Muscle of arm (tissue), 14 donors: Measurements from ENCODE around the gene CRIP3. TPM values are rescaled to one million over a fixed set of nuclear protein-coding genes. Genes with fewer than 3 reads are reported as not detected.
A peak's percentile ranks its signal among the peaks of the same experiment; 100 is the strongest.
"Not testable (repeated sequence)": the region's sequence is repeated elsewhere in the genome, so short reads cannot be mapped to it uniquely, and the experiment has no call there.

Source experiments
- DNase-seq: peaks from one replicate; pipeline ENCODE4 v3.0.0-alpha.2; 2013
- long read RNA-seq, 11 donors: transcript quantifications; one replicate each; lab custom pipeline, GENCODE V29; 2026
- polyA plus RNA-seq, 12 donors: library from polyadenylated mRNA; unstranded; fragments of 120-200 nt; gene quantifications; one replicate each; pipeline ENCODE4 v1.2.1, GENCODE V29; 2013; ENCODE audit not compliant: insufficient read length in 12 of 12

CRIP3 gene, protein sequence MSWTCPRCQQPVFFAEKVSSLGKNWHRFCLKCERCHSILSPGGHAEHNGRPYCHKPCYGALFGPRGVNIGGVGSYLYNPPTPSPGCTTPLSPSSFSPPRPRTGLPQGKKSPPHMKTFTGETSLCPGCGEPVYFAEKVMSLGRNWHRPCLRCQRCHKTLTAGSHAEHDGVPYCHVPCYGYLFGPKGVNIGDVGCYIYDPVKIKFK
- 1 to 10 TPM in 7 of 12 donors, under 1 TPM in 3, not detected in 2; 0.49 to 2.8 (median 1.2) TPM for polyA plus RNA-seq
- long read RNA-seq, donor 1, result 0 reads
- long read RNA-seq, donor 2, result 0 reads
- long read RNA-seq, donor 3, partial matches to known transcripts, result 0 of 1 reads
- long read RNA-seq, donor 3, other reads (novel, unspliced or antisense), result 0 of 1 reads
- long read RNA-seq, donor 4, result 0 reads
- long read RNA-seq, donor 5, partial matches to known transcripts, result 0 of 1 reads
- long read RNA-seq, donor 5, other reads (novel, unspliced or antisense), result 0 of 1 reads
- long read RNA-seq, donor 6, result 0 reads
- long read RNA-seq, donor 7, partial matches to known transcripts, result 0 of 1 reads
- long read RNA-seq, donor 7, other reads (novel, unspliced or antisense), result 0 of 1 reads
- long read RNA-seq, donor 8, partial matches to known transcripts, result 0 of 1 reads
- long read RNA-seq, donor 8, other reads (novel, unspliced or antisense), result 0 of 1 reads
- long read RNA-seq, donor 9, partial matches to known transcripts, result 0 of 1 reads
- long read RNA-seq, donor 9, other reads (novel, unspliced or antisense), result 0 of 1 reads
- long read RNA-seq, donor 10, result 0 reads
- long read RNA-seq, donor 11, result 0 reads

DNA sequence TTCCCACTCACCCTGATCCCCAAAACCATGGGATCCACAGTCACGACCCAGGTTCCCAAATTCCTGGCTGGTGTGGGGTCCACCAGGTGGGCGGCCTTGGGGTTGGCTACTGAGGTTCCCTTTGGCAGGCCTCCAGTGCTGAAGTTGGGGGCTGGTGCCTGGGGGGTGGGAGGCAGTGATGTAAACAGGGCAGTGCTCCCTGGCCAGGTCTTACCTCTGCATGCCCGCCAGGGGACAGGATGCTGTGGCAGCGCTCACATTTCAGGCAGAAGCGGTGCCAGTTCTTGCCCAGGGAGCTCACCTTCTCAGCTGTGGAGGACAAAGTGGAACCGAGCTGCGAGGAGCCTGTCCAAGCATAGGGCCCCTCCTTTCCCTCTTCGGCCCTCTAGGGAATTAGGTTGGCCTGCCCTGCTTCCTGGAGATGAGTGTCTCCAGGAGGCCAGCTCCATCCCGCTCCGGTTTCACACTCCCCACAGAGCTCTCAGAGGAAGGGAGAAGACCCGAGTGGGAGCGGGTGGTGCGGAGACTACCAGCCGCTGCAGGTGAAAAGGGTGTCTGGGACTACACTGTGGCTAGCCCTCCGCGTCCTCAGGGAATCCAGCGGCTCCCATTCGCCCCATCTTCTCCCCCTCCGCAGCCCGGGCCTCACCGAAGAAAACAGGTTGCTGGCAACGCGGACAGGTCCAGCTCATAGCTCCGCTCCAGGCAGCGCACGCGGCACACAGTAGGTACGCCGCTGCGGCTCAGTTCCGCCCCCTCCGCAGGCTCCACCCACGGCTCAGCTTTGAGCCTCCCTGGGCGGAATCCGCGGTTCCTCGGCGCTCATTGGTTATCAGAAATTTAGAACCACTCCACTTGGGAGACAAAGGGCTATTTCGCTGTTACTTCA, at the start of gene CRIP3:
Gene CRIP3, minus strand, starts transcription at position 726 of the 889 bp plus-strand sequence. Its CDS starts 34 bp downstream, at position 692.
- peak; percentile 40 for DNase-seq

DNA sequence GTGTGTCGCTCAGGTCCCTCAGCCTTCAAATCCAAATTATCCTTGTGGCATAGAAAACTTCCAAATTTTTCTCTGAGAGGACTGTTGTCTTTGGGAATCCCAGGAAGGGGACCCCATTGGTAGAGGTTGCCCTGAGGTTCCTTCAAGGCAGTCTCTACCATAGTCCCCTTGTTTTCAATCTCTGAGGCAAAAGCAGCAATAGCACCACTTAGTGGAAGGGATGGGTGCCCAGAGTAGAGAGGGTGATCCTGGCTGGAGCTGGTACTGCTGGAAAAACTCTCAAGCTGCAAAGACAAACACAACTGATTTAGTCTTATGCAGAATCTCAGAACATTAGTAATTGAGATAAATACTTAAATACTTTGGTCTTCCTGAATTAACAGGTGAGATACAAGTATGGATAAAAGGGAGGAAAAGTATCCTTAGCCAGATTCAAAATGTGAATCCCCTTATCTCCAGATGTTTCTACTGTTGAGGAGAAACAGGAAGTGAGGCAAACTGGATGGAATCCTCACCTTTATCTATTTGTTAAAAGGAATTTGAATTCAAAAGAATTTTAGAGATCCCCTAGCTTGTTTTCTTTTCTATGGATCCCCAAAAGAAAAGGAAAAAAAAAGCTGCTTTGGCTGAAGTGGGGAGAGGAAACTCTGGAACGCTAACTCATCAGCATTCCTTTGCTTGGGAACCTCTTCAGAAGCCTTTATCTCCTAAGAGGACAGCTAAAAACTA, 47.4 kb upstream of the CRIP3 start:
- DNase-seq, result no peak

DNA sequence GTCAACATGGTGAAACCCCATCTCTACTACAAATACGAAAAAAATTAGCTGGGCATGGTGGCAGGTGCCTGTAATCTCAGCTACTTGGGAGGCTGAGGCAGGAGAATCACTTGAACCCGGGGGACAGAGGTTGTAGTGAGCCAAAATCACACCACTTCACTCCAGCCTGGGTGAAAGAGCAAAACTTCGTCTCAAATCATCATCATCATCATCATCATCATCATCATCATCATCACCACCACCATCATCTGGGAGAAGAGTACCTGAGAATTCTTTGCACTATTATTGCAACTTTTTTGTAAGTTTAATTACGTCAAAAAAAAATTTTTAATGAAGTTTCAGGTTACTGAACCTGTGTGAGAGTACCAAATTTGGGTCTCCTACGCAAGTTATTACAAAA, 43.3 kb upstream of the CRIP3 start:
- not testable (repeated sequence) for DNase-seq

DNA sequence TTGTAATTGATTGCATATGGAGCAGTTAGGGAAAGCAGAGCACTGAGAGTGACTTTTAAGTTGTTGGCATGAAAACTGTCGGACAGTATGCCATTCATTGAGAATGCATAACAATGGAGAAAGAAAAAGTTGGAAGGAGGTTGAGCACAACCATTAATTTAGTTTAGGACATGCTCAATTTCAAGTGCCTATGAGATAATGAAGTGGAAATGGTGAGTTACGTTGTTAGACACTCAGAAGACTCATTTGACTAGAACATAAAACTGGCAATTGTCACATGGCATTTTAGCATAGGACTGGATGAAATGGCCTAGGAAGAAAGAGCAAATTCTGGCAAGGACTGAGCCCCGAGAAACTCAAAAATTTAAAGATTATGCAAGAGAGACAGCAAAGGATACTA, 38.8 kb upstream of the CRIP3 start:
- no peak for DNase-seq

DNA sequence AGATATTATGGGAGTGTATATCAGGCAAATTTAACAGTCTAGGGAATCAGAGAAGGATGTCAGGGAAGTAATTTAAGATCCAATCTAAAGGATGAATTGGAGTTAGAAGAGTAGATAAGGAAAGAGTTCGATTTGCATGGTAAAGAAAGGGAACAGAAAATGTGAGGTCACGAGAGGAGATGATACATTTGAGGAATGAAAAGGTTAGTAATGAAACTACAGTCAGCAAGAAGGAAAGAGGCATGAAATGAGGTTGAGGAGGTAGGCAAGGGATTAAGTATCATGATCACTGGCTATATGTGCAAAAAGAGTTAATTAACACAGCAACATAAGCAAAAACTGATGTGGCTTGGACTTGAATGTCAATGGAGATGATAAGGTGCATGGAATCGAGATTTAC, 38.4 kb upstream of the CRIP3 start:
- DNase-seq, result no peak

DNA sequence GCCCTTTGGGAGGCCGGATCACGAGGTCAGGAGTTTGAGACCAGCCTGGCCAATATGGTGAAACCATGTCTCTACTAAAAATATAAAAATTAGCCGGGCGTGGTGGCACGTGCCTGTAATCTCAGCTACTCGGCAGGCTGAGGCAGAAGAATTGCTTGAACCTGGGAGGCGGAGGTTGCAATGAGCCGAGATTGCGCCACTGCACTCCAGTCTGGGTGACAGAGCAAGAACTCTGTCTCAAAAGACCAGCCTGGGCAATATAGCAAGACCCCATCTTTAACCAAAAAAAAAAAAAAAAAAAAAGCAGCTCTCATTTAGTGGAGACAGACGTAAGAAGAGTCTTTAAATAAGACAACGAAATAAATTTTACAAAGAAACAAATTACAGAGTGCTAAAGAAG, 37.6 kb upstream of the CRIP3 start:
- DNase-seq, result not testable (repeated sequence)

DNA sequence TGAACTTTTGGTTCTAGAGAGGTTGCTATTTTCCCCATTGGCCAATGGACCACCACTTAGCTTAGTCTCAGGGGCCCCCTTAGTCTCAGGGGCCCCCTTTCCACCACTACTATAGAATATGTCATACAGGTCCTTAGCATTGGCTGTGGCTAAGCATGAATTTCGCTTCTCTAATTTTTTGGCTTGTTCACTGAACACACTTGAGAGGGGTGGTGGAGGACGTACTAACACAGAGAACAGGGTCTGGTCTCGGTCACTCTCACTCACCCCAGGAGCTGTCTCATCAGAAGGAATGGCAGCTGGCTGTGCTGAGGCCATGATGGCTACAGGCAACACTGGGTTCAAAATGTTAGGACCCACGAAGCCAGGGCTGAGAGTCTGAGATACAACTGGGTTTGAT, 30.5 kb upstream of the CRIP3 start:
- DNase-seq, result no peak

DNA sequence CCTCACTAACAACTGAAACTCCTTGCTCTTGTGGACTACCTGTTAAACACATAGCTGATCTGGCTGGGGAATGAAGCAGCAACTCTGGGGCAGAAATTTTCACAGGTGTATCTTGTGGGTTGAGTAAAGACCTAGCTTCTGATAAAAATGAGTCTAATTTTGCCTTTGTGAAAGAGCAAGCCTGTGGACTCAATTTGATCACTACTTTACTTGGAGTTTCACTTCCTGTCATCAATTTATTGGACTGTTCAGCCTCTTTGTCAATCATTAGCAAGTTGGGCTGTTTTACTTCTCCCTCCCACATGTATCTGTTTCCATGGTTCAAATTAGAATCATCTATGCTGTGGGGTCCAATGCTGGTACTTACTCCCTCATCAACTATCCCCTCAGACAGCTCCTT, 29.6 kb upstream of the CRIP3 start:
- no peak for DNase-seq

DNA sequence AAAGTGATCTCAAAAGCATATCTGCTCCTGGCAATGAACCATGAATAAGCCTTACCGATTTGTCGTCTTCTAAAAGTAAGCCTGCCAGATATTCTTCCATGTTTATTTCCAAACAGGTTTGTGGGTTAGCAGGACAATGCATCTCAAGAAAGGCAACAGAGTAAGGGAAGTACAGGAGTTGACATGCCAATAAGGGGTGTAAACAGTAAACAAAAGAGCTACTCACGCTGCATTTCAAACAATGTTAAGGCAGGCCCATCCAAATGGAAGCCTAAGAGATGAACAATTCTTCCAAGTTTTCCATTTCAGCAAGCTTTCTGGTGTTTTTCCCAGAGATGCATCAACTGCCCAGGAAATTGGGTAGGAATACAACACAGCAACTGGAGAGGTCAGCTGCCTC, 27.8 kb upstream of the CRIP3 start:
- DNase-seq, result no peak

DNA sequence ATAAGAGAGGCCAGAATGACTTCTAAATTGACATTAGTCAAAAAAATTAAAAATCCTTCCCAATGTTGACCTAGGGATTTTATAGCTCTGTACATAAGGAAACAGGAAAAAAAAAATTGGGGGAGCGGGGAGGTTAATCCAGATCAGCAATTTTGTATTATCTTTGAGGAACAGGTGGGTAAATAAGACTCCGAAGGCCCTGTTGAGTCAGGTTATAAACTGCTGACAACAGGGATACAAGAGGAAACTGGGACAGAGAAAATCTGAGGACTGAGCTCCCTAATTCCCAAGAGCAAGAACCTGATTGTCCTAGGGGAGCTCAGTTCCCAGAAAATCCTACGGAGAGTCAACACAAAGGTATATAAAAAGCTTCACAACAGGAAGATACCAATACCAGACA, 26.8 kb upstream of the CRIP3 start:
- no peak for DNase-seq

DNA sequence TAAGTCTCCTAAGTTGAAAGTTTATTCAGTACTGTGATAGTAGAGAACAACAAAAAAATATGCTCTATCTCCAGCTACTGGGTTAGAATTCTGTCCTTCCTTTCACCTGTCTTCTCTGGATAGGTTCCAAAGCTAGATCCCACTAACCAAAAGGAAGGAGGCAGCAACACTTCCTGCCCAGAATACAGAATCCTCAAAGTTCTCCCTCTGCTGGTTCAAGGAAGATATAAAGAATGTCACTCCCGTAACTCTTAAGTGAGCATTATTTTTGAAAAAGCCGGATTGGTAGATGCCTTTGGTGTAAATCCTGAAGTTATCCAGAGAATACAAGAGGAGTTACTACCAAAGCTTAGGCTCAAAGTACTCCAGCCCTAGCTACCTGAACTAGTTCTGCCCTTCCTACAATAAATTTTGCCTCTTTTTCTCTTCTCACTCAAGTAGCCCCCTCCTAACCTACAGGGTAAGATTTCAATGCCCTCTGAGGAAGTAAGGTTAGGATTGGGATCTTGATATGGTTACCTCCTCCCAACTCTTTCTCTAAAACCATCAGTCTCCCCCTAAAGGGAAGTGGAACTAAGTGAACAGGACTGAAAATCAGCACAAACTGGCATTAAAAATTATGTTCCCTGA, 26.0 kb upstream of the CRIP3 start:
- peak; percentile 26 for DNase-seq

DNA sequence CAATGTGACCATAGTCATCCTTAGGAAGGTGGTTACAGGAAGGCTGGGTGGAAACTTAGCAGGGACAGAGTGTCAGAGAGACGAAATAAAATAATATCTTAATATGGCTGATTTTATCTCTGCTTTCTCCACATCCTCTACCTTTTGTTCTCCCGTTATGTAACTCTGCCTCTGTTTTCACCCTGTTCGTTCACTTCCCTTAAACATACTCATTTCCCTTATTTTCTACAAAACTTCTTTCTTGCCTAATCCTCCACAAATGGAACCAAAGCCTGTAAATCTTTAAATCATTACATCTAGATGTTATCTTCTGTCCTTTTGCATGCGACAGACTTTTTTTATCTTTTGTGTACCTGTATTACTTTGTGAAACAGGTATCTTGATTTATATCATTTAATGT, 23.3 kb upstream of the CRIP3 start:
- DNase-seq, result no peak

DNA sequence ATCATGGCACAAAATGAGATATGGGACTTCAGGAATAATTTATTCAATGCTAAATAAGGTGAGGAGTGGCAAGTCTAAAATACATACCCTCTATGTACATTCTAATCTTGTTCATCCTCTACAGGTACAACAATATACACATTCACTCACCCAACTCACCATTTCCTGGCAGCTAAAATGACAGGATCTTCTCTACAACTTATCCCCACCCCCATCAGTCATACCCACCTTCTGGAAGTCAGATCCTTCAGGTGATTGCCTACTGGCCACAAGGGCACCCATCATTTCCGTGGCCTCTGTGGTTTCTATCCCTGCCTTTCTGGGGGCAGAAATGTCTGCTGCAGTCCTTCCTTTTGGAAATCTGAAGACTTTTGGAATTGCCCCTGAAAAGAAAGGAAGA, 22.8 kb upstream of the CRIP3 start:
- no peak for DNase-seq

DNA sequence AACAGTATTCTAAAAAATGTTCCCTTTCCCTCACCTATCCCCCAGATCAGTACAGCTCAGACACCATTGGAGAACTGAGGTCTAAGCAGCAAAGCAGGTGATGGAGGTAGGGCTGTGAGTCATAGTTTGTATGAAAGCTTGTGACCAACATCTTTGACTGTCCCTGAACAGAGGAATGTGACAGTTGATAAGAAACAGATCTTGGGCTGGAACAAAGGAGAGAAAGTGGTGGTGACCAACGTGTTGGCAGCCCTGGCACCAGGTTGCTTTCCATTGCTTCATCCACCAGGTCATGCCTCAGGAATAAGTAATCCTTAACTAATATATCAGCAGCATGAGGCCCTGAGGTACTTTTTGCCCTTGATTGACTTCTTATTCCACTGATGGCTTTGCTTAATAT, 19.9 kb upstream of the CRIP3 start:
- DNase-seq, result no peak

DNA sequence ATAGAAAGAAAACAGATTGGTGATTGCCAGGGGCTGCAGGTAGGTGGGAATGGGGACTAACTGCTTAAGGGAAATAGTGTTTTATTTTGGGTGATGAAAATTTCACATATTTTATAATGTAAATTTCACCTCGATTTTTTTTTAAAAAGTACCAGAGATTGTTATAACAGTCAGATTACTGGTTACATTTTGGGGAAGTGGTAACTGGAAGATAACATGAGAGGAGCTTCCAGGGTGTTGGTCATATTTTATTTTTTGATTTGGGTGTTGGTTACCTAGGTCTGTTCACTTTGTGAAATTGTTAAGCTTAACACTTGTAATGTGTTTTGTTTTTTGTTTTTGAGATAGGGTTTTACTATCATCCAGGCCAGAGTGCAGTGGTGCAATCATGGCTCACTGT, 17.2 kb upstream of the CRIP3 start:
- DNase-seq, result no peak

DNA sequence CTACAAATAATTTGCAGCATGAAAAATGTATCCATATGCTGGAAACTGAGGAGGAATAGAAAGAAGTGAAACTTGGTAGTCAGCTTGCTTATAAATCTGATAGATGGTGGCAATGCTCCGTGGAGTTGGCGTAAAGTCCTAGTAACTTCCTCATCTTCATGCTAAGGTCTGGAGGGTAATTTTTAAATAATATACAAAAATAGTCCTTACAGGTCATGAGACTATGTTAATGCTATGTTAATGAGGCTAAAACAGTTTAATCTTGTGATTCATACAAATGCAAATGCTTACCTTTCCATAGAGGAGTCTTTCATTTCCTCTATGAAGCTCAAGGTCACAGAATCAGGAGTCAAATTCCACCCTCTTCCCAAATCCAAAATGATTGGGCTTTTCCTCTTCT, 9.4 kb upstream of the CRIP3 start:
- DNase-seq, result no peak

DNA sequence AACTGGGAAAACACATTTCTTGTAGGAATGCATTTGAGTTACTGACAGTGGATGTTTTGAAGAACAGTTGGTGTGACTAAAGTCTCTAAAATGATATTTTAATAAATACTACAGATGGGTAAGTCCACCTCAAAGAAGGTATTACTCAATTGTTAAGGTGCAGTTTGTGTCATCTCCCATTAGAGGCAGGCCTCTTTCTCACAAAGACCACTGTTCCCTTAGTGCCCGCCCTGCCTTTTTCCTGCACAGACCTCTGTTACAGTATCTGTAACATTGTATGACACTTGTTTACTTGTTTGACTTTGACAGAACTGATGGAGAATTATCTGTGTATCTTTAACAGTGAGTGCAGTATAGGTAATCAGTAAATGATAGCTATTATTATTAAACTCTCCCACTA, 5.2 kb upstream of the CRIP3 start:
- DNase-seq, result no peak

DNA sequence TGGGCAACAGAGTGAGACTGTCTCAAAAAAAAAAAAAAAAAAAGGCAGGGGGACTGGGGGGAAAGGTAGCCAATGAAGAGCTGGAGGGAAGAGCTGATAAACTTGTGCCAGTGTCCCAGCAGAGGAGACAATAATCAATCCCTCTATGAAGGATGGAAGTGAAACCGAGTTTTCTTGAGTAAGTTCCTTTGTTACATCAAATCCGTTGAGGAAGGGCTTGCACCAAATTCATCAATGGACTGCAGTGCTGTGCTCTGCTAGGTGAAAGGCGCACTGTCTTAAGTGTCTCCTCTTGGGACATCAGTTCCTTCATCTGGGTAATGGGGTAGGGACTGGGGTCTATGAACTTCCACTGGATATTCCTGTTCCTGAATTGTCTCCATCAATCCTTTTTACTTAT, 3.0 kb upstream of the CRIP3 start:
- DNase-seq, result no peak

DNA sequence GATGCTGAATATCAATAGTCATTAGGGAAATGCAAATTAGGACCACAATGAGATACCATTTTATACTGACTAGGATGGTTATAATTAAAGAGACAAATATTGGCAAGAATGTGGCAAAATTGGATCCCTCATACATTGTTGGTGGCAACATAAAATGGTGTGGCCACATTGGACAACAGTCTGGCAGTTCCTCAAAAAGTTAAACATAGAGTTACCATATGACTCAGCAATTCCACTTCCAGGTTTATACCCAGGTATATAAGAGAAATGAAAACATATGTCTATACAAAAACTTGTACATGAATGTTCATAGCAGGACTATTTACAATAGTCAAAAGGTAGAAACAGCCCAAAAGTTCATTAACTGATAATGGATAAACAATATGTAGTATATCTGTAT, 2.0 kb upstream of the CRIP3 start:
- no peak for DNase-seq

DNA sequence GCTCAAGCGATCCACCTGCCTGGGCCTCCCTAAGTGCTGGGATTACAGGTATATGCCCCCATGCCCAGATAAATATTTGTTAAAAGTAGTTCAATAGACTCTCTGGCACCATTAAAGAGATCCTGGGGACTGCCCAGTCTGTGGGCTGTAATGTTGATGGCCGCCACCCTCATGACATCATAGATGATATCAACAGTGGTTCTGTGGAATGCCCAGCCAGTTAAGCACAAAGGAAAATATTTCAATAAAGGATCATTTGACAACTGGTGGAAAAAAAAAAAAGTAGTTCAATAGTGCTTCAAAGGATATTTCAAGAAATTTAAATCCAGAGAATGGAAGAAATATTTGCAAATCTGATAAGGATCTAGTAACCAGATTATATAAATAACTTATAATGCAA, 1.5 kb upstream of the CRIP3 start:
- DNase-seq, result no peak

DNA sequence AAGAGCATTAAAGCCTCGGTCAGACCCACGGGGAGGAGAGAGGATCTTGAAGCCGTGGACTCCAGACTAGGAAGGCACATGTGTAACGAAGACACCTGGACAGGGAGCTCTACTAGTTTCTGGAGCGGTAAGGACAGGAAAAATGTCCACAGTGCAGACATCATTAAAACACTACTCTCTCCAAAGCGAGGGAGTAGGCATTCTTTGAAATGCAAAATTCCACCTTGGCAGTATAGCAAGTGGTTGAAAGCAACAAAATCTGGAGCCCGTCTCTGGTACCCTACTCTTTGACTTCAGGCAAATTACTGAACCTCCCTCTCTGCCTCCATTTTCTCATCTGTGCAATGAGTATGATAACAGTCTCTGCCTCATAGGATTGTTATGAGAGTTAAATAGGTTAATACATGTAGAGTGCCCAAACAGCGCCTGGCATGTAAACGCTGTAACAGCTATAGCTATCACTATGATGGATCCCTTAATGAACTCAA, 408 bp upstream of the CRIP3 start:
- DNase-seq, result no peak
